Measurements from ENCODE around the gene DMTF1.

Gene DMTF1

GRCh38 chr7:87140271-87140748, 11.9 kb upstream of the DMTF1 start:
- no peak overlapping the region for H3K4me2 ChIP-seq (ENCODE audit: insufficient read depth, low read length, poor library complexity, severe bottlenecking)
- no peak for DNase-seq (ENCODE audit: low spot score)
- H3K9ac ChIP-seq (ENCODE audit: low read depth, low read length, poor library complexity): no peak overlapping the region
- H3K9me3 ChIP-seq (replicated peaks in 1 of 2; ENCODE audit: control insufficient read depth in 2 of 2, insufficient read depth in 1 of 2, low read depth in 1 of 2, low read length in 2 of 2): peaks cover 0 to 3% of the 10 kb centered on the region in 2 donors
- H3K4ac ChIP-seq (ENCODE audit: low read length): no peak overlapping the region
- no peak overlapping the region for H4K8ac ChIP-seq (ENCODE audit: low read depth, low read length)
- no peak overlapping the region for H4K91ac ChIP-seq (ENCODE audit: low read depth, low read length, poor library complexity)
- H2BK15ac ChIP-seq (ENCODE audit: low read length): no peak overlapping the region
- no peaks in the 10 kb centered on the region for H3K79me1 ChIP-seq (ENCODE audit: low read depth, low read length)
- no peak overlapping the region for H3K27ac ChIP-seq (replicated peaks; ENCODE audit: low read length)
- no peak overlapping the region for H2BK5ac ChIP-seq (ENCODE audit: low read length)
- no peak overlapping the region for H3K14ac ChIP-seq (ENCODE audit: low read length)
- H2AFZ ChIP-seq (ENCODE audit: low read length): no peak overlapping the region
- no peak overlapping the region for H3K18ac ChIP-seq (ENCODE audit: low read length)
- H2BK120ac ChIP-seq (ENCODE audit: low read depth, low read length): no peak overlapping the region
- H3K4me1 ChIP-seq (ENCODE audit: control insufficient read depth in 2 of 2, insufficient read depth in 1 of 2, low read depth in 1 of 2, low read length in 2 of 2): no peaks in the 10 kb centered on the region
- no peak overlapping the region for H3K4me3 ChIP-seq (ENCODE audit: low read length in 2 of 2)
- no peaks in the 10 kb centered on the region for H3K36me3 ChIP-seq (replicated peaks in 1 of 2; ENCODE audit: control insufficient read depth in 2 of 2, insufficient read depth in 2 of 2, low read length in 2 of 2)
- no peak overlapping the region for H2BK12ac ChIP-seq (ENCODE audit: low read length)
- WGBS, 2 donors (ENCODE audit: extremely low coverage in 2 of 2, insufficient read length in 2 of 2, insufficient replicate concordance in 1 of 2): no CpG with 5 or more reads among the region's 2 CpGs
- H2AK5ac ChIP-seq (ENCODE audit: low read depth, low read length): no peak overlapping the region
- no peaks in the 10 kb centered on the region for H3K27me3 ChIP-seq (ENCODE audit: control insufficient read depth in 3 of 3, insufficient read depth in 3 of 3, low read depth in 1 of 3, low read length in 3 of 3)
- no peak overlapping the region for H3K23ac ChIP-seq (ENCODE audit: low read depth, low read length, poor library complexity)

GRCh38 chr7:87144173-87144657, 8.0 kb upstream of the DMTF1 start:
- no peak overlapping the region for H2BK5ac ChIP-seq (ENCODE audit: low read length)
- no peak for DNase-seq (ENCODE audit: low spot score)
- H2BK15ac ChIP-seq (ENCODE audit: low read length): no peak overlapping the region
- no peak overlapping the region for H3K23ac ChIP-seq (ENCODE audit: low read depth, low read length, poor library complexity)
- no peak overlapping the region for H3K9ac ChIP-seq (ENCODE audit: low read depth, low read length, poor library complexity)
- H3K18ac ChIP-seq (ENCODE audit: low read length): no peak overlapping the region
- H3K9me3 ChIP-seq (replicated peaks in 1 of 2; ENCODE audit: control insufficient read depth in 2 of 2, insufficient read depth in 1 of 2, low read depth in 1 of 2, low read length in 2 of 2): peaks cover 0 to 3% of the 10 kb centered on the region in 2 donors
- H3K27ac ChIP-seq (replicated peaks; ENCODE audit: low read length): no peak overlapping the region
- no peak overlapping the region for H2BK12ac ChIP-seq (ENCODE audit: low read length)
- H2BK120ac ChIP-seq (ENCODE audit: low read depth, low read length): no peak overlapping the region
- no peak overlapping the region for H2AK5ac ChIP-seq (ENCODE audit: low read depth, low read length)
- H4K91ac ChIP-seq (ENCODE audit: low read depth, low read length, poor library complexity): no peak overlapping the region
- no peak overlapping the region for H3K4ac ChIP-seq (ENCODE audit: low read length)
- H3K79me1 ChIP-seq (ENCODE audit: low read depth, low read length): no peaks in the 10 kb centered on the region
- no peak overlapping the region for H4K8ac ChIP-seq (ENCODE audit: low read depth, low read length)
- no peak overlapping the region for H3K4me3 ChIP-seq (ENCODE audit: low read length in 2 of 2)
- no peak overlapping the region for H3K14ac ChIP-seq (ENCODE audit: low read length)
- H3K4me1 ChIP-seq (ENCODE audit: control insufficient read depth in 2 of 2, insufficient read depth in 1 of 2, low read depth in 1 of 2, low read length in 2 of 2): no peaks in the 10 kb centered on the region
- no peaks in the 10 kb centered on the region for H3K27me3 ChIP-seq (ENCODE audit: control insufficient read depth in 3 of 3, insufficient read depth in 3 of 3, low read depth in 1 of 3, low read length in 3 of 3)
- no peak overlapping the region for H3K4me2 ChIP-seq (ENCODE audit: insufficient read depth, low read length, poor library complexity, severe bottlenecking)
- no peaks in the 10 kb centered on the region for H3K36me3 ChIP-seq (replicated peaks in 1 of 2; ENCODE audit: control insufficient read depth in 2 of 2, insufficient read depth in 2 of 2, low read length in 2 of 2)
- H2AFZ ChIP-seq (ENCODE audit: low read length): no peak overlapping the region
- no CpG with 5 or more reads among the region's 2 CpGs for WGBS, 2 donors (ENCODE audit: extremely low coverage in 2 of 2, insufficient read length in 2 of 2, insufficient replicate concordance in 1 of 2)

DNA sequence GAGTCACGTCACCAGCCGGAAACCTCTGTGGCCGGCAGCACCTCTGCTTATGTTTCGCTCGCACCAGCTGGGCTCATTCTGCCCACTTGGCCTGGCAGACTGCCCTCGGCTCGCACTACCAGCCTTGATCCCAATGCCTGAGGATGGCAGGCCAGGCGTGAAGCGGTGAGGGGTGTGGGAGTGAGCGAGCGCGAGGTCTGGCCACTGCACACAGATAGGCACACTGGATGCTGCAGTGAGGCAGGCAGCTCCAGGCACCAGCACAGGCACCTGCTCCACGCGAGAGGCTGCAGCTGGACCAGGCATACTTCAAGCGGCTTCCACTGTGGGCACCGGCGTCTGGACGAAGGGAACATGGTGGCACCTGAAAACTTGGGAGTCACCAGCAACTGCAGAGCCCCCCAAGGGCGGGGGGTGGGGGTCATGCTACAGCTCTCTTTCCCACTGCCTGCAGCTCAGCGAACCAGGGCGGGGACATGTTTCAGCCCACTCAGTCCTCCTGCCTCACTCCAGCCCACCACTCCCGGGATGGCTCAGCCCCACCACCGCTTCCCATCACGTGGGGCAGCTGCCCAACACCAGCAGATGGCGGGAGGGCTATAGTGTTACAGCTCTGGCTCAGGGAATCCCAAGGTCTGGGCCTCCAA, 5.4 kb upstream of the DMTF1 start:
- no peak overlapping the region for H3K4me2 ChIP-seq (ENCODE audit: insufficient read depth, low read length, poor library complexity, severe bottlenecking)
- H2BK120ac ChIP-seq (ENCODE audit: low read depth, low read length): peak overlapping the region; percentile 16
- H3K18ac ChIP-seq (ENCODE audit: low read length): peak overlapping the region; percentile 29
- H3K36me3 ChIP-seq (replicated peaks in 1 of 2; ENCODE audit: control insufficient read depth in 2 of 2, insufficient read depth in 2 of 2, low read length in 2 of 2): no peaks in the 10 kb centered on the region
- no peaks in the 10 kb centered on the region for H3K79me1 ChIP-seq (ENCODE audit: low read depth, low read length)
- no peak overlapping the region for H3K27ac ChIP-seq (replicated peaks; ENCODE audit: low read length)
- H2AK5ac ChIP-seq (ENCODE audit: low read depth, low read length): no peak overlapping the region
- H3K4me1 ChIP-seq (ENCODE audit: control insufficient read depth in 2 of 2, insufficient read depth in 1 of 2, low read depth in 1 of 2, low read length in 2 of 2): no peaks in the 10 kb centered on the region
- peaks cover 0 to 3% of the 10 kb centered on the region in 2 donors for H3K9me3 ChIP-seq (replicated peaks in 1 of 2; ENCODE audit: control insufficient read depth in 2 of 2, insufficient read depth in 1 of 2, low read depth in 1 of 2, low read length in 2 of 2)
- DNase-seq (ENCODE audit: low spot score): no peak
- no peak overlapping the region for H2BK15ac ChIP-seq (ENCODE audit: low read length)
- peak overlapping the region; percentile 38 for H3K9ac ChIP-seq (ENCODE audit: low read depth, low read length, poor library complexity)
- H2BK12ac ChIP-seq (ENCODE audit: low read length): peak overlapping the region; percentile 67
- H3K27me3 ChIP-seq (ENCODE audit: control insufficient read depth in 3 of 3, insufficient read depth in 3 of 3, low read depth in 1 of 3, low read length in 3 of 3): no peaks in the 10 kb centered on the region
- WGBS, 2 donors (ENCODE audit: extremely low coverage in 2 of 2, insufficient read length in 2 of 2, insufficient replicate concordance in 1 of 2): no CpG with 5 or more reads among the region's 25 CpGs
- H3K4me3 ChIP-seq (ENCODE audit: low read length in 2 of 2): peak overlapping the region in 1 of 2 donors; percentile 67
- H3K14ac ChIP-seq (ENCODE audit: low read length): no peak overlapping the region
- H3K4ac ChIP-seq (ENCODE audit: low read length): no peak overlapping the region
- H4K91ac ChIP-seq (ENCODE audit: low read depth, low read length, poor library complexity): no peak overlapping the region
- peak overlapping the region; percentile 80 for H3K23ac ChIP-seq (ENCODE audit: low read depth, low read length, poor library complexity)
- peak overlapping the region; percentile 16 for H2AFZ ChIP-seq (ENCODE audit: low read length)
- no peak overlapping the region for H4K8ac ChIP-seq (ENCODE audit: low read depth, low read length)
- H2BK5ac ChIP-seq (ENCODE audit: low read length): no peak overlapping the region

GRCh38 chr7:87147500-87147899, 4.8 kb upstream of the DMTF1 start:
- Histone ChIP-seq H3K4me3 (ENCODE audit: low read length in 2 of 2) (no peak overlapping the region), H3K18ac (ENCODE audit: low read length) (no peak overlapping the region), H3K14ac (ENCODE audit: low read length) (no peak overlapping the region), H3K9me3 (replicated peaks in 1 of 2; ENCODE audit: control insufficient read depth in 2 of 2, insufficient read depth in 1 of 2, low read depth in 1 of 2, low read length in 2 of 2) (peaks cover 0 to 3% of the 10 kb centered on the region in 2 donors), H3K4me1 (ENCODE audit: control insufficient read depth in 2 of 2, insufficient read depth in 1 of 2, low read depth in 1 of 2, low read length in 2 of 2) (no peaks in the 10 kb centered on the region), H2BK120ac (ENCODE audit: low read depth, low read length) (no peak overlapping the region), H2BK5ac (ENCODE audit: low read length) (no peak overlapping the region), H3K27me3 (ENCODE audit: control insufficient read depth in 3 of 3, insufficient read depth in 3 of 3, low read depth in 1 of 3, low read length in 3 of 3) (no peaks in the 10 kb centered on the region), H3K9ac (ENCODE audit: low read depth, low read length, poor library complexity) (no peak overlapping the region), H2AFZ (ENCODE audit: low read length) (peak overlapping the region; percentile 16), H2AK5ac (ENCODE audit: low read depth, low read length) (no peak overlapping the region), H3K23ac (ENCODE audit: low read depth, low read length, poor library complexity) (no peak overlapping the region), H3K79me1 (ENCODE audit: low read depth, low read length) (no peaks in the 10 kb centered on the region), H3K4me2 (ENCODE audit: insufficient read depth, low read length, poor library complexity, severe bottlenecking) (no peak overlapping the region), H4K91ac (ENCODE audit: low read depth, low read length, poor library complexity) (no peak overlapping the region), H4K8ac (ENCODE audit: low read depth, low read length) (no peak overlapping the region), H3K4ac (ENCODE audit: low read length) (no peak overlapping the region), H3K27ac (replicated peaks; ENCODE audit: low read length) (no peak overlapping the region), H2BK12ac (ENCODE audit: low read length) (no peak overlapping the region), H3K36me3 (replicated peaks in 1 of 2; ENCODE audit: control insufficient read depth in 2 of 2, insufficient read depth in 2 of 2, low read length in 2 of 2) (no peaks in the 10 kb centered on the region), H2BK15ac (ENCODE audit: low read length) (no peak overlapping the region)
- no peak for DNase-seq (ENCODE audit: low spot score)
- WGBS, 2 donors (ENCODE audit: extremely low coverage in 2 of 2, insufficient read length in 2 of 2, insufficient replicate concordance in 1 of 2): no CpG with 5 or more reads among the region's 7 CpGs
